ENCODE results near the gene PSTPIP1. TPM values are rescaled to one million over a fixed set of nuclear protein-coding genes. Genes with fewer than 3 reads are reported as not detected.
"Not testable (repeated sequence)": the region's sequence is repeated elsewhere in the genome, so short reads cannot be mapped to it uniquely, and the experiment has no call there.

Gene PSTPIP1
- total and polyA plus RNA-seq, 5 donors from 2014 or later: 41.3 to 169 (median 47.8) TPM

GRCh38 chr15:76962337-76963013 is 32.5 kb upstream of the PSTPIP1 start:
- peaks cover 0 to 1% (median 0%) of the 10 kb centered on the region in 7 donors for H3K9me3 Mint-ChIP-seq
- DNase-seq: no peak
- Histone ChIP-seq H3K9me3 (ENCODE audit: control insufficient read depth in 2 of 2, low read length in 2 of 2) (no peaks in the 10 kb centered on the region), H3K27ac (ENCODE audit: insufficient read depth, low read length, poor library complexity, severe bottlenecking) (no peak overlapping the region), H3K27me3 (ENCODE audit: control insufficient read depth, insufficient read depth, low read length) (peaks cover 3% of the 10 kb centered on the region), H3K36me3 (ENCODE audit: control insufficient read depth, insufficient read depth, low read length) (no peaks in the 10 kb centered on the region), H3K4me1 (ENCODE audit: control insufficient read depth, insufficient read depth, low read length, poor library complexity, severe bottlenecking) (no peaks in the 10 kb centered on the region), H3K4me3 (ENCODE audit: low read depth, low read length) (no peak overlapping the region)
- no peak overlapping the region for H3K27ac Mint-ChIP-seq
- peaks cover 14% of the 10 kb centered on the region for H3K27me3 Mint-ChIP-seq
- peaks cover 2 to 6% (median 5%) of the 10 kb centered on the region in 4 donors for H3K4me1 Mint-ChIP-seq
- no peak for ATAC-seq (ENCODE audit: low read depth in 2 of 2)
- no peaks in the 10 kb centered on the region for H3K36me3 Mint-ChIP-seq
- no peak overlapping the region for H3K4me3 Mint-ChIP-seq

- H3K4me3 ChIP-seq (ENCODE audit: low read depth, low read length): no peak overlapping the region
- no peaks in the 10 kb centered on the region for H3K4me1 ChIP-seq (ENCODE audit: control insufficient read depth, insufficient read depth, low read length, poor library complexity, severe bottlenecking)
- H3K4me1 Mint-ChIP-seq: peaks cover 2 to 6% (median 5%) of the 10 kb centered on the region in 4 donors
- DNase-seq (no peak), ATAC-seq (ENCODE audit: low read depth in 2 of 2) (no peak)
- no peak overlapping the region for H3K27ac Mint-ChIP-seq
- peaks cover 3% of the 10 kb centered on the region for H3K27me3 ChIP-seq (ENCODE audit: control insufficient read depth, insufficient read depth, low read length)
- no peak overlapping the region for H3K27ac ChIP-seq (ENCODE audit: insufficient read depth, low read length, poor library complexity, severe bottlenecking)
- no peaks in the 10 kb centered on the region for H3K36me3 Mint-ChIP-seq
- H3K4me3 Mint-ChIP-seq: no peak overlapping the region
- no peaks in the 10 kb centered on the region for H3K36me3 ChIP-seq (ENCODE audit: control insufficient read depth, insufficient read depth, low read length)
- H3K27me3 Mint-ChIP-seq: peaks cover 14% of the 10 kb centered on the region
- H3K9me3 Mint-ChIP-seq: peaks cover 0 to 1% (median 0%) of the 10 kb centered on the region in 7 donors
- H3K9me3 ChIP-seq (ENCODE audit: control insufficient read depth in 2 of 2, low read length in 2 of 2): no peaks in the 10 kb centered on the region
Measured at GRCh38 chr15:76963596-76963995, 31.3 kb upstream of the PSTPIP1 start.

- H3K36me3 ChIP-seq (ENCODE audit: control insufficient read depth, insufficient read depth, low read length): no peaks in the 10 kb centered on the region
- no peaks in the 10 kb centered on the region for H3K4me1 ChIP-seq (ENCODE audit: control insufficient read depth, insufficient read depth, low read length, poor library complexity, severe bottlenecking)
- DNase-seq: no peak
- peaks cover 2 to 6% (median 5%) of the 10 kb centered on the region in 4 donors for H3K4me1 Mint-ChIP-seq
- no peaks in the 10 kb centered on the region for H3K36me3 Mint-ChIP-seq
- peaks cover 3% of the 10 kb centered on the region for H3K27me3 ChIP-seq (ENCODE audit: control insufficient read depth, insufficient read depth, low read length)
- H3K9me3 ChIP-seq (ENCODE audit: control insufficient read depth in 2 of 2, low read length in 2 of 2): no peaks in the 10 kb centered on the region
- peaks cover 14% of the 10 kb centered on the region for H3K27me3 Mint-ChIP-seq
- H3K4me3 Mint-ChIP-seq: no peak overlapping the region
- H3K27ac ChIP-seq (ENCODE audit: insufficient read depth, low read length, poor library complexity, severe bottlenecking): no peak overlapping the region
- H3K9me3 Mint-ChIP-seq: peaks cover 0 to 1% (median 0%) of the 10 kb centered on the region in 7 donors
- no peak overlapping the region for H3K4me3 ChIP-seq (ENCODE audit: low read depth, low read length)
- no peak overlapping the region for H3K27ac Mint-ChIP-seq
- ATAC-seq (ENCODE audit: low read depth in 2 of 2): no peak
Measured at GRCh38 chr15:76964157-76964556, 30.8 kb upstream of the PSTPIP1 start.

- not testable (repeated sequence) for H3K4me3 Mint-ChIP-seq; H3K9me3 Mint-ChIP-seq; H3K27ac ChIP-seq (ENCODE audit: insufficient read depth, low read length, poor library complexity, severe bottlenecking); H3K27ac Mint-ChIP-seq; H3K36me3 ChIP-seq (ENCODE audit: control insufficient read depth, insufficient read depth, low read length); H3K36me3 Mint-ChIP-seq; ATAC-seq (ENCODE audit: low read depth in 2 of 2); H3K9me3 ChIP-seq (ENCODE audit: control insufficient read depth in 2 of 2, low read length in 2 of 2); H3K4me1 ChIP-seq (ENCODE audit: control insufficient read depth, insufficient read depth, low read length, poor library complexity, severe bottlenecking); H3K27me3 ChIP-seq (ENCODE audit: control insufficient read depth, insufficient read depth, low read length); H3K4me1 Mint-ChIP-seq; DNase-seq; H3K4me3 ChIP-seq (ENCODE audit: low read depth, low read length)
- peaks cover 14% of the 10 kb centered on the region for H3K27me3 Mint-ChIP-seq
Measured at GRCh38 chr15:76966051-76966450, 28.9 kb upstream of the PSTPIP1 start.

GRCh38 chr15:76967067-76967466 is 27.9 kb upstream of the PSTPIP1 start:
- DNase-seq (no peak), ATAC-seq (ENCODE audit: low read depth in 2 of 2) (no peak)
- H3K27me3 ChIP-seq (ENCODE audit: control insufficient read depth, insufficient read depth, low read length): peaks cover 3% of the 10 kb centered on the region
- no peak overlapping the region for H3K4me3 Mint-ChIP-seq
- peaks cover 2 to 6% (median 5%) of the 10 kb centered on the region in 4 donors for H3K4me1 Mint-ChIP-seq
- no peaks in the 10 kb centered on the region for H3K9me3 Mint-ChIP-seq
- no peaks in the 10 kb centered on the region for H3K4me1 ChIP-seq (ENCODE audit: control insufficient read depth, insufficient read depth, low read length, poor library complexity, severe bottlenecking)
- no peaks in the 10 kb centered on the region for H3K9me3 ChIP-seq (ENCODE audit: control insufficient read depth in 2 of 2, low read length in 2 of 2)
- no peak overlapping the region for H3K4me3 ChIP-seq (ENCODE audit: low read depth, low read length)
- no peaks in the 10 kb centered on the region for H3K36me3 Mint-ChIP-seq
- no peak overlapping the region for H3K27ac Mint-ChIP-seq
- H3K27ac ChIP-seq (ENCODE audit: insufficient read depth, low read length, poor library complexity, severe bottlenecking): no peak overlapping the region
- no peaks in the 10 kb centered on the region for H3K36me3 ChIP-seq (ENCODE audit: control insufficient read depth, insufficient read depth, low read length)
- peaks cover 14% of the 10 kb centered on the region for H3K27me3 Mint-ChIP-seq

- no peak for DNase-seq
- Mint-ChIP-seq H3K4me1 (peaks cover 0 to 6% (median 3%) of the 10 kb centered on the region in 4 donors), H3K4me3 (no peak overlapping the region), H3K27ac (no peak overlapping the region), H3K27me3 (peaks cover 10% of the 10 kb centered on the region), H3K9me3 (no peaks in the 10 kb centered on the region), H3K36me3 (no peaks in the 10 kb centered on the region)
- Histone ChIP-seq H3K27ac (ENCODE audit: insufficient read depth, low read length, poor library complexity, severe bottlenecking) (no peak overlapping the region), H3K4me3 (ENCODE audit: low read depth, low read length) (no peak overlapping the region), H3K27me3 (ENCODE audit: control insufficient read depth, insufficient read depth, low read length) (no peaks in the 10 kb centered on the region), H3K4me1 (ENCODE audit: control insufficient read depth, insufficient read depth, low read length, poor library complexity, severe bottlenecking) (no peaks in the 10 kb centered on the region), H3K36me3 (ENCODE audit: control insufficient read depth, insufficient read depth, low read length) (no peaks in the 10 kb centered on the region), H3K9me3 (ENCODE audit: control insufficient read depth in 2 of 2, low read length in 2 of 2) (no peaks in the 10 kb centered on the region)
- no peak for ATAC-seq (ENCODE audit: low read depth in 2 of 2)
Measured at GRCh38 chr15:76968306-76968705, 26.6 kb upstream of the PSTPIP1 start.

GRCh38 chr15:76972389-76973361 is 22.3 kb upstream of the PSTPIP1 start:
- no peaks in the 10 kb centered on the region for H3K27me3 ChIP-seq (ENCODE audit: control insufficient read depth, insufficient read depth, low read length)
- DNase-seq: no peak
- H3K4me1 ChIP-seq (ENCODE audit: control insufficient read depth, insufficient read depth, low read length, poor library complexity, severe bottlenecking): no peaks in the 10 kb centered on the region
- Mint-ChIP-seq H3K27ac (no peak overlapping the region), H3K4me1 (peaks cover 0 to 2% (median 0%) of the 10 kb centered on the region in 4 donors), H3K27me3 (no peaks in the 10 kb centered on the region), H3K9me3 (no peaks in the 10 kb centered on the region), H3K36me3 (no peaks in the 10 kb centered on the region), H3K4me3 (no peak overlapping the region)
- no peak overlapping the region for H3K27ac ChIP-seq (ENCODE audit: insufficient read depth, low read length, poor library complexity, severe bottlenecking)
- no peak overlapping the region for H3K4me3 ChIP-seq (ENCODE audit: low read depth, low read length)
- no peak for ATAC-seq (ENCODE audit: low read depth in 2 of 2)
- no peaks in the 10 kb centered on the region for H3K9me3 ChIP-seq (ENCODE audit: control insufficient read depth in 2 of 2, low read length in 2 of 2)
- H3K36me3 ChIP-seq (ENCODE audit: control insufficient read depth, insufficient read depth, low read length): no peaks in the 10 kb centered on the region

All from CD4-positive, CD25-positive, alpha-beta regulatory T cell (primary cell).